Measurements from ENCODE around the gene BAIAP2L2.

BAIAP2L2 gene

DNA sequence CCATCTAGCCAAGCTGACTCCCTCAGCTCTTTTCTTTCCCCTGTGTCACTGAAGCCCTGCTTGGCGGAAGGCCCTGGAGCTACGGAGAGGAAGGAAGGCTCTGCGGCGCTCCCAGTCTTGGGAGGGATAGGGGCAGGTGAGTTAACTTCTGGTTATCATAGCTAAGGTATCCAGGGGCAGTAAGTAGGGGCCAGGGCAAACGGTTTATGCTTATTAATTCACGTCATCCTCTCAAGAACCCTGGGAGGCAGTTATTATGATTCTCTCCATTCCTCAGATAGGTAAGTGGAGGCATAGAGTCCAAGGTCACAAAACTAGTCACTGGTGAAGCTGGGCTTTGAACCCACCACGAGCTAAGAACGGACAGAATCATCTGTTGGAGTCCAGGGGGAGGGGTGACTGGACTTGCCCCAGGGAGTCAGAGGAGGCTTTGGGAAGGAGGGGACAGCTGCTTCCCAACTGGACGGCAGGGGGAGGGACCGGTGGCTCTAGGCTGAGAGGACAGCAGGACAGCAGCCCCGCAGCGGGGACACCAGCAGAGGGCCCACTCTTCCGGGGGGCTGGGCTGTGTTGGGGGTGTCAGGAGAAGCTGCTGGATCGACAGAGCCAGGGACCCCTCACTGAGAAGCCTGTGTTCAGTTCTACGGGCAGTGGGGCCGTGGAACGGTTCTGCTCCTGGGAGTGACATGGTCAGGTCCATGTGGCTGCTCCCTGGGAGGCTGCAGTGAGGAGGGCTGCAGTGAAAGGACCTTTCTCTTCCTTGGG, 3.5 kb downstream of the BAIAP2L2 start:
- peak; percentile 41 for DNase-seq (ENCODE audit: low spot score)

DNA sequence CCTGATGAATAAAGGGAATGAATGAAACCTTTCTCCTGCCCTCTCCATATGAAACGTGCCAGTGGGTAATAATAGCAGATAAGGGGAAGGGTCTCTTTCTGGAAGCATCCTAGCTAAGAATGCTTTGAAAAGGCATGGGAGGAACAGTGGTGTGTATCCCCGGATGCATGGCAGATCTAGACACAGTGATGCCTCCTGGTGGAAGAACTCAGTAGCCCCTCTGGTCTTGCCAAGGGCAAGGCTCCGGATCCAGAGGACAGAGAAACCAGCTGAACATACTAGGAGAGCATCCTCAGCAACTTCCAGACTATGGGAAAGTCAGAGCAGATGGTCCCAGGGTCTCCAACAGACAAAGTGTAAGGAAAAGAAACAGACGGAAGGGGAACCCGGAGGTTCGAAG, 6.4 kb downstream of the BAIAP2L2 start:
- DNase-seq (ENCODE audit: low spot score) = no peak

DNA sequence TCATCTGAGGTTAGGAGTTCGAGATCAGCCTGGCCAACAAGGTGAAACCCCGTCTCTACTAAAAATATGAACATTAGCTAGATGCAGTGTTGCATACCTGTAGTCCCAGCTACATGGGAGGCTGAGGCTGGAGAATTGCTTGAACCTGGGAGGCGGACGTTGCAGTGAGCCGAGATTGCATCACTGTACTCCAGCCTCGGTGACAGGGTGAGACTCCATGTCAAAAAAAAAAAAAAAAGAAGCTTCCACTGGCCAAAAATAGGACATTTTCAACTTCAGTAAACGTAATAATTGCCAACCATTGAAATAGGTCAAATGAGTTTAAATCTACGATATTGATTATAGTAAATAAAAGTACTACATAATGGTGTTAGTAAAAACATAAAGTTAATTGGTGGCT, 6.8 kb downstream of the BAIAP2L2 start:
- DNase-seq (ENCODE audit: low spot score) = no peak

DNA sequence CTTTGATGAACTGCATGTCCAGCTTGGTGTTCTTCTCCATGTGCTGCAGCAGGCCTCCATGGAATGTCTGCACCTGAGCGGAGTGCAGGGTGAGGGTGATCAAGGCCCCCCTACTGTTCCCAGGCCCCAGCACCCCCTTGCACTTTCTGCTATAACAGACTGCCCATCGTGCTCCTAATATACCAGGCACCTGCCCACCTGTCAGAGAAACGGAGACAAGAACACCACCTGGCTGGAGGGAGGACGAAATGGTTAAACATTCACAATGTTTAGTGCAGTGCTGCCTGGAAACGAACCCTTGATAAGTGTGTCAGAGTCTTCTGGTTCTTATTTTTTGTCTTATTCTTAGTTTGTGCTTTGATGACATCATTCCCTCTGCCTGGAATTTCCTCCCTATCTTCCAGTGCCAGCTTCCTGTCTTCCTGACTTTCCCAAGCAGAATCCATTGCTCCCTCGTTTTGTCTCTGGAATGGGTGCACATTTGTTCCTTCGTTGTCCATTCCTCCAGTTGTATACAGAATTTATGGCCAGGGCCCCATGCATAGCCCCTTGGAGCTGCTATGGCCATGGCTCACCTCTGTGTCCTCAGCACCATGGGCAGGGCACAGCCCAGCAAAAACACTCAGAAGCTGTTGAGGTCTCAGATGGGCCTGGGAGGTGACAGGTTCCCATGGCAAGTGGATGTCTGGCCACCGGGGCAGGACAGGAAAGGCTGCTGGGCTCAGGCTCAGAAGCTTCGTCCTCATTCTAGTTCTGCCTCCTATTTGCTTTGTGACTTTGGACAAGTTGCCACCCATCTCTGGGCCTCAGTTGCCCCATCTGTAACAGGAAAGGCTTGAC, 11.9 kb downstream of the BAIAP2L2 start:
- no peak for DNase-seq (ENCODE audit: low spot score)

DNA sequence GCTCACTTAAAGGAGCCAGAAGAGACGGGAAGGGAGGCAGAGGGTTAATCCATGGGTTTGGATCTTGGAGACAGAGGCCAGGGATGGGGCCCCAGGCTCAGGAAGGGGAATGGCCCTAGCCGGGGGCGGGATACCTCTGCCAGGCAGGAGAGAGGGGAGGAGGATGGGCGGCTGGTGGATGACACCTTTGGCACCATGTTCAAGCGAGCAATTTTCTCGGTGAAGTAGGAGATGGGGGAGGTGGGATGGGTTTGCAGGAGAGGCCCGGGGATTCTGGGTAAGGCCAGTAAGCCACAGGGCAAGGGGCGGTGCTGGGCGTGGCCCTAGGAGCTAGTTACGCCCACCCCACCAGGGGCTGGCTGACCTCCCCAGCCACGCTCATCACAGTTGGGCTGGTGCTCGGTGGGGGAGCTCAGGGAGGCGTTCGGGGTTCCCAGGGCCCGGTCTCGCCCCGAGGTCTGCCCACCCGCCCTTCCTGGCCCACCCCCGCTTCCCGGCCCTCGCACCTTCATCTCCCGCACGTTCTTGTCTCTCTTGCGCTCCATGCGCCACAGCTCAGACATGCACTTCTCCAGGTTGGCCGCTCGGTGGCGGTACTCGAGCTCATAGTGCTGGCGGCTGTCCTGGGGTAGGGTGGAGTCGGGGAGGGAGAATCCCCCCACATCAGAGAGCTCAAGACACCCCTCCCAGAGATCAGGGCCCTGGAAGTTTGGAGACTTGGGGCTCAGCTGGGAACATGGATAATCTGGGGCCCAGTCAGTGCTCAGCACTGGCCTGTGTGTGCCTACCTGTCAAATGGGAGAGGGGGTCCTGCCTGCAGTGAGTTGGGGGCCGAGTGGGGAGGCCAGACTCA, 12.7 kb downstream of the BAIAP2L2 start:
- peak; percentile 88 for DNase-seq (ENCODE audit: low spot score)

DNA sequence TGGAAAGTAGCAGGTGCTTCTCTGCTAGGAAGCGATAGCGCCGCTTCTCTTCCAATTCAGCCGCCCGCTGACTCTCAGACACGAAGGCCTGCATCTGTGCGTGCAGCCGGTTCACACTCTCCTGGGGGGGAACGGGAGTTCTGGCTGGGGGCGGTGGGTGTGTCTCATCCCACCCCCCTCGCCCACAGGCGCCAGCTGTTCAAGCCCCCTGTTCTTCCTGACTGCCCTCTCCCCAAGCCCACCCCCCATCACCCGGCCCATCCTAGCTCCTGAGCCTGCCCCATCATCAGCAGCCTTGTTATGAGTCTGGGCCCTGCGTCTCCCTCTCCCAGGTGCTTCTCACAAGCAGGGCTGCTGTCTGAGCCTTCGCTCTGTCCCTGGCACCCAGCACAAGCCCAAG, 13.4 kb downstream of the BAIAP2L2 start:
- no peak for DNase-seq (ENCODE audit: low spot score)

DNA sequence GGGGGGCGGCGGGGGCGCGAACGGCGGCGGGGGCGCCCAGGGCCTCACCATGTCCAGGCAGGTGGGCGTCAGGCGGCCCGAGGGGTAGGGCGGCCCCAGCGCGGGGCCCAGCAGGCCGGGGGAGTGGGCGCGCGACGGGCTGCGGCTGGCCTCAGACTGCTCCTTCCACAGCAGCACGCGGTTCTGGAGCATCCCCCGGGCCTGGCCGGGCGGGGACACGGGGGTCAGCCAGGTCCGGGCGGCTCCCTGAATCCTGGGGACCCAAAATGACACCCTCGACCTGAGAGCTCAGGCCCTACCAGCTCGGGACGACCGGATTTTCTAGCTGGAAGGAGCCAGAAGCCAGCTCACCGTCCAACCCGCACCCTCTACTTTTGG, 21.0 kb downstream of the BAIAP2L2 start:
- no peak for DNase-seq (ENCODE audit: low spot score)

DNA sequence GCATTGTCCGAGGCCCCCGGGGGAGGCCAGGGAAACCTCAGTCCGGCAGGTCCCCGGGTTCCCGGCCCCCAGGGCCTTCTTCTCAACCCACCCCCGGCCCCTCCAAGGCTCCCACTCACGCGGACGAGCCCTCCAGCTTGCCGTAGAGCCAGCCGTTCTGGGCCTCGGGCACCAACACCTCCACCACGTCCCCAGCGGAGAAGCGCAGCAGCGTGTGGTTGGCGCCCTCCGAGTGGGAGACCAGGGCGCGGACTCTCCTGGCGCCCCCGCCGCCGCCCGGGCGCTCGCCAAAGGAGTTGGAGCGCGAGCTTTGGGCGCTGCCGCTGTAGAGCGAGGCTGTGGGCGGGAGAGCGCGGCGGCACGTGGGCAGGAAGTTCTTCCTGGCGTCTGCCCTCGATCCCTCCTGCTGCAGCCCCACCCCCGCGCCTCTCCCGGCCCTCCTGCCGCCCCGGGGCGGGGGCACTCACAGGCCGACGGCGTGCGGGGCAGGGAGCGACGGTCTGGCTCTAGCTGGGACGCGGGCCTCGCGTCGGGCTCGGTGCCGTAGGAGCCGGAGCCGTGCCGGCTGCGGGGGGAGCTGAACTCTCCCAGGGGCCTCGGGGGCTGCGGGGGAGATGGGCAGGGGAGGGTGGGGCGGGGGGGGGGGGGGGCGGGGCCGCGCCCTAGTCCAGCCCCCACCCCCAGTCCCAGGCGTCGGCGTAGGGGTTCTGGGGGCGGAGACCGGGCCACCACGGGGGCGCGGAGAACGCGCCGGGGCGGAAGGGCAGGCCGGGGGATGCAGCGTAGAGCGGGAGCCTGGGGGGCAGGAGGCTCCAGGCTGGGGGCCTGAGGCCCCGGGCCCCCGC, 21.6 kb downstream of the BAIAP2L2 start:
- DNase-seq (ENCODE audit: low spot score) = no peak

DNA sequence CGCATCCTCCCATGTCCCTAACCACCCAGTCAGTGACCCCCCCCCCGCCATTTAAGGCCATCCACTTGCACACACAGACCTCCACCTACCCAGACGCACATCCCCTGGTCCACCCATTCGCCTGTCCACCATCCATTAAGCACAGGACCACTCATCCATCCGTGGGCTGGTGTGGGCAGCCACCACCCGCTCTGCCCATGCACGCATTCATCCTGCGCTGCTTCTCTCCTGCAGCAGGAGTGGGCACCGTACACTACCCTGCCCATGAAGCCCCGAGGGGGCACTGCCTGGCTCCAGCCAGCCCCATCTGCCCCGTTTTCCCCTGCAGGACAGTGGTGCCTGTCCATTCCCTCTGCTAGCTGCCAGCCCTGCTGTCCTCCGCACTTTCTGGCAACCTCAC, 22.6 kb downstream of the BAIAP2L2 start:
- DNase-seq (ENCODE audit: low spot score) = no peak

DNA sequence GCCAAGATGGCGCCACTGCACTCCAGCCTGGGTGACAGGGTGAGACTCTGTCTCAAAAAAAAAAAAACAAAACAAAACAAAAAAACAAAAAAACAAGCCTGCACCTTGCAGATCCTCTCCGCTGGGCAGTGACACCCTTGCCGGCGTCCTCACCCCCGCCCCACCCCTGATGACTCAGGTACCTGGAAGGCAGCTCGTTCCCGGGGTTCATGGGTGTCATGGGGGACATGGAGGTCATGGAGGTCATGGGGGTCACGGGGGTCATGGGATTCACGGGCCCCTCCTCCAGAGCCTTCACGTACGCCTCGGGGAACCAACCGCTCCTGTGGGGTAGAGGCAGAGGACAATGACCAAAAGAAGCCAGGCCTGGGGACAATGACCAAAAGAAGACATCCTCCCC, 23.5 kb downstream of the BAIAP2L2 start:
- no peak for DNase-seq (ENCODE audit: low spot score)

DNA sequence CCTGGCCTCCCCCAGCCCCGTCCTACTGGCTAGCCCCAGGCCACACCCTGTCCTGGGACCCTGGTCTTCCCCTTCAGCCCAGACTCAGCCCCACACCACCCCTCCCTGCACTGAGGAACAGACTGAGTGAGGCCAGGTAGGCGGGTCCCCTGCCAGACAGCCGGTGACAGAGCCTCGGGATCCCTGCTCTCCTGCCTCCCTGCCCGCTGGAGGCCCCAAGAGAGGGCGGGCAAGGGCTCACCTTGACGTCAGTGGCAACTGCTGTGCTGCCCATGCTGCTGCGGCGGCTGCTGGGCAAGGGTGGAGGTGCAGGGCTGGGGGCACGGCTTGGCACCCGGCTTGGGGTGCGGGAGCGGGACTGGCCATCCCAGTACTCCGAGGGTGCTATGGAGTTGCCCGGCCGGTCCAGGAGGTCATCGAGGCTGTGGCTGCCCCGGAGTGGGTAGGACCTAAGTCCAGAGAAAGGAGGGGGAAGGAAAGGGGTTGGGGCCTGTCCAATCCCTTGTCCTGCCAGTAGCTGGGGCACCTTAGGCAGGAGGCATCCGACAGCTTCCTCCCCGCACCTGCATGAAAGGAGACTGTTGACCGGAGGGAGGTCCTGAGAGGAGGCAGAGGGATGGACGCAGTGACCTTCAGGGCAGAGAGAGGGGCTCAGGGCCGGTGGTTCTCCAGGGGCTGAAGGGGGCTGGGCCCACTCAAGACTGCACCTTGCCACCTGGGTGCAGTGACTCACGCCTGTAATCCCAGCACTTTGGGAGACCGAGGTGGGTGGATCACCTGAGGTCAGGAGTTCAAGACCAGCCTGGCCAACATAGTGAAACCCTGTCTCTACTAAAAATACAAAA, 24.3 kb downstream of the BAIAP2L2 start:
- peak; percentile 53 for DNase-seq (ENCODE audit: low spot score)

DNA sequence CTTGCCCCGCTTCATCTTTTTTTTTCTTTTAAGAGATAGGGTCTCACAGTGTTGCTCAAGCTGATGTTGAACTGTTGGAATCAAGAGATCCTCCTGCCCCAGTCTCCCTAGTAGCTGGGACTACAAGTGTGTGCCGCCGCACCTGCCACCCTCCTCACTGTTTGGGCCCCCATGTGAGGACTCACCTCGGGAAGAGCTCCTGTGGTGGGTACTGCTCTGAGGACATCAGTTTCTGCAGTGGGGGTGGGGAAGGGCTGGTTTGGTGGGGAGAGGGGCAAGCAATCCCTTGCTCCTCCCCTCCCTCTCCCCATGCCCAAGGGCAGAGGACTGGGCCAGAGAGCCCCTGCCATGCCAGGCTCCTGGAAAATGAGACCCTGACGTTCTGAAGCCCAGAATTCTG, 25.0 kb downstream of the BAIAP2L2 start:
- no peak for DNase-seq (ENCODE audit: low spot score)

DNA sequence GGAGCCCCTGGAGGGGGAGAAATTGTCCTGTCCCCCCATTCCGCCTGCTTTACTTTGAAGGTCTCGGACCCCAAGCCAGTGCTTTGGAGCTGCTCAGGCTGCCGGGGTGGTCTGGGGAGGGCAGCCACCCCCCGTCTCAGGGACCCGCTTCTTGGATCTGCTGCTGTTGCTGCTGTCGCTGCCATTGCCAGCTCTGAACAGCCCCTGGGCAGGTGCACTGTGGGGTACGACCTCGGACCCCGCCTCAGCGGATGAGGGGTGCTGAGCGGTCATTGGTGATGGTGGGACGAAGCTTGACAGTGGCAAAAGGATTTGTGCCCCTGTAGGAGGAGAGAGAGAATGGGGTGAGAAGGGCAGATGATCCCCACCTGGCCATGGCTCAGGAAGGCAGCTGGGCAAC, 25.4 kb downstream of the BAIAP2L2 start:
- no peak for DNase-seq (ENCODE audit: low spot score)

DNA sequence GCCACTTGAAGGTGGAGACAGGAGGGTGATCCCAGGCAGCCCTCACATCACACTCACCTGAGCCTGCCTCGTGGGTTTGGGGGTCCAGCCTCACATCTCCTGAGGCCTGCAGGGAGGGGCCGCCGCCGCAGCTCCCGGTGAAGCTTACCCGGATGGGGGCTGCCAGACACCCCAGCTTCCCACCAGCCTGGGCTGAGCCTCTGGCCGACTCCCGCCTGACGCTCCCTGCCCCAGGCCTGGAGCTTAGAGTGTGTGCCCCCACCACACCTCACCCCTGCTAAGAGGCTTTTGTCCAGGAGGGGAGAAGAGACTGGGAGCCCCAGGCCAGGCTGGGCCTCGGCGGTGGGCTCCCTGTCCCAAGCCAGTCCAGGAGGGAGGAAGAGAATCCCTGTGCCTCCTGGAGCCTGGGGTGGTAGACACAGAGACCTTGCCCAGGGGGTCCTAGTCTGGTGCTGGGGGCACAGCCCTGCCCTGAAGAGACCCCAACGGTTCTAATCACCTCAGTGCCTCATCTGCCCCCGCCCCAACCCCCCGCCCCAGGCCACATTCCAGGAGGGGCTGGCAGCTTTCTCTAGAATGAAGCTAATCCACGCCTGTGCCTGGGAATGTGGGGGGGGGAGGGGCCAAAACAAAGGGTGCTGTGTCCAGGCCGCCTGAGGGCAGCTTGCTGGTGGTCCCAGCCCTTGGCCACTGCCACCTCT, 26.4 kb downstream of the BAIAP2L2 start, which contains the start of gene SLC16A8:
Gene SLC16A8 (minus strand): TSS at position 254 of the 701 bp plus-strand sequence. CDS start 1,311 bp downstream, outside the sequence.
- DNase-seq (ENCODE audit: low spot score) = peak; percentile 84

DNA sequence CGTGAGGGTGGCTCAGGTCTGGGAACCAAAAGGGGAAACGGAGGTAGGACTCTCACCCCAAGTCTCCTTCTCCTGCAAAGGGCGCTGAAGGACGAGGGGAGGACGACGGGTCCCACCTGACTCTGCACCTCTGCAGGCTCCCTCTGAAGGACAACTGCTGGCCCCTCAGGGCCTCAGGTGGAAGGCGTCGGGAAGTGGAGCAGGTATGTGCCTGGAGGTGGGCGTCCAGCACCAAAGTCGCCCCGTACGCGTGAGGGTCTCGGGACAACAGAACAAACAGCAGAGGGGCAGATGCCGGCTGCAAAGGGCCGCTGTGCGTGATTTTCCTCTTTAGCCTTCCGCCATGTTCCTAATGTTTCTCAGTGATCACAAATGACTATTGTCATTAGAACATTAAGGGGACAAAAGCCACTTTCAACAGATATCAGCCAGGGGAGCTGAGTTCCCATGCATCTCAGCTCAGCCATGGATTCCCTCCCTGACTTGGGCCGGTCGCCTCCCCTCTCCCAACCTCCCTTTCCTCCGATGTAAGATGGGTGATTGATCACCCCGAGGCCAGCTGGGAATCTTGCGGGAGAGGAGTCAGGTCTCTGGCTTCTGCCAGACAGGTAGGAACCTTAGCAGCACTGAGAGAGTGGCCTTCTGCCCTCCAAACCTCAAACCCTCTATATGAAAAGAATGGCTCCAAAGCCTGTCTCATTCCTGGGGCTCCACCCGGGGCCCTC, 27.3 kb downstream of the BAIAP2L2 start:
- DNase-seq (ENCODE audit: low spot score) = no peak

DNA sequence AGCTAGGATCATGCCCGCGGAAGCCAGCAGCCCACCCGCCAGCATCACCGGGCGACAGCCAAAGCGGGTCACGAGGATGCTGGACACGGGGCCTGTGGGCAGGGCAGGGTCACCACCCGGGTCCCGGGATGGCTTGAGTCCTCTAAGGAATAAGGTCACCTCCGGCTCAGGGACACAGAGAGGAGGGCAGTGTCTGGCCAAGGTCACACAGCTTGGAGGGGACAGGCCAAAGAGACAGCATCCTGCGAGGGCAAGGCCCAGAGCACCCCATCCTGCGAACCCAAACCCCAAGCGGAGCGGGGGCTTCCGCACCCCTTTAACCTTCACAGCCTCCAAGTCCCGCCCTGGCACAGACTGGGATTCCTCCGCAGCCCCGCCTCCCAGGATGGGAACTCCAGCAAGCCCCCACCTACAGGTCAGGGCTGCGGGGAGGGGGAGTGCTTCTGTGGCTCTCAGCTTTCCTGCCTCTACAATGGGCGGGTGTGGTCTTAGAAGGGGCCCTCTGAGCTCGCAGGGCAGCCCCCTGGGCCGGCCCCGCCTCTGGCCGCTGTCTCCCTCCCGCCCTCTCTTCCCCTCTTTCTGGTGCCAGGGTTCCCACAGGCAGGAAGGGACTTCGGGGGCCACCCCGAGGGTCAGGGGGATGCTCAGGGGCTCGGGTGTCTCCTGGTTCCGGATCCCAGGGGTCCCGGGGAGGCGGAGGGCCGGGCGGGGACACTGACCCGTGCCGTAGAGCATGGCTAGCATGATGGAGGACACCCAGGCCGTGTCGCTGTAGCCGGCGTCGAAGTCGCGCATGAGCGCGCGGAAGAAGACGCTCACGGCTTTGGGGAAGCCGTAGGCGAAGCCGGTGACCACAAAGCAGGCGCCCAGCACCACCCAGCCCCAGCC, 28.3 kb downstream of the BAIAP2L2 start:
- DNase-seq (ENCODE audit: low spot score) = no peak

DNA sequence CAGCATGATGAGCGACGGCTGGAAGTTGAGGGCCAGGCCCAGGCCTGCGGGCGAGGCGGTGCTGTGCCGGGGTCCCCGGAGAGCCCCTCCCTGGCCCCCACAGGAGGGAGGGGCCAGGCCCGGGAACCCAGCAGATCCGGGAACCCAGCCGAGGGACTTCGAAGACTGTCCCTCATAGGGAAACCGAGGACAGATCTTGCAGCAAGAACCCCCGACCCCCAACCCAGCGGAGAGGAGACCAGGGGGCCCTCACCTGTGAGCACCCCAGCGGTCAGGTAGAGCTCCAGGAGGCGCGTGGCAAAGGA, 28.9 kb downstream of the BAIAP2L2 start:
- DNase-seq (ENCODE audit: low spot score) = no peak
